H1 (cell line): ENCODE results near the gene SPG7. TPM values are rescaled to one million over a fixed set of nuclear protein-coding genes. Genes with fewer than 3 reads are reported as not detected.

Source experiments
- CTCF ChIA-PET: fragments of 300-600 bp; sonication (Branson Sonifier 250); formaldehyde crosslinking; loops from one replicate; lab custom pipeline; 2021; ENCODE audit not compliant: partially characterized antibody; lab: Charles Lee
- POLR2A ChIA-PET: fragments of 300-600 bp; sonication (Branson Sonifier 250); formaldehyde crosslinking; loops from one replicate; lab custom pipeline; 2021; ENCODE audit warnings: inconsistent platforms; ENCODE audit not compliant: partially characterized antibody; lab: Charles Lee
- DNase-seq, 2 experiments: peaks; one replicate each; pipeline versions ENCODE4 v3.0.0 to v3.0.0-alpha.2; 2010 to 2022; ENCODE audit warnings: low spot score in 2 of 2, low read depth in 1 of 2, mixed read lengths in 1 of 2
- FAIRE-seq: peaks from 2 replicates; lab custom pipeline; 2011; peaks lifted over from hg19 to GRCh38; lab: Jason Lieb, UNC
- H2AFZ ChIP-seq: 2 replicates; pipeline ENCODE4 v1.8.1; 2012; ENCODE audit warnings: low read length, inconsistent platforms
- H2AK5ac ChIP-seq: 2 replicates; pipeline ENCODE4 v1.6.1; 2013; ENCODE audit warnings: low read depth, low read length
- H2BK120ac ChIP-seq: replicated peaks from 2 replicates; pipeline ENCODE3; 2013; ENCODE audit warnings: low read depth, low read length, inconsistent platforms
- H2BK12ac ChIP-seq: 2 replicates; pipeline ENCODE4 v1.6.1; 2013; ENCODE audit warnings: low read depth, low read length
- H2BK15ac ChIP-seq: 2 replicates; pipeline ENCODE4 v1.6.1; 2013; ENCODE audit warnings: low read length
- H2BK20ac ChIP-seq: 2 replicates; pipeline ENCODE4 v1.6.1; 2013; ENCODE audit warnings: low read length
- H2BK5ac ChIP-seq: 2 replicates; pipeline ENCODE4 v1.6.1; 2013; ENCODE audit warnings: low read depth, low read length
- H3K14ac ChIP-seq: 2 replicates; pipeline ENCODE4 v1.6.1; 2013; ENCODE audit warnings: inconsistent platforms; ENCODE audit not compliant: insufficient read length
- H3K18ac ChIP-seq: 2 replicates; pipeline ENCODE4 v1.6.1; 2013; ENCODE audit warnings: low read length; ENCODE audit errors: extremely low read depth
- H3K23ac ChIP-seq: 2 replicates; pipeline ENCODE4 v1.6.1; 2013; ENCODE audit warnings: inconsistent platforms; ENCODE audit not compliant: insufficient read length
- H3K23me2 ChIP-seq: 2 replicates; pipeline ENCODE4 v1.6.1; 2013; ENCODE audit warnings: low read depth, low read length
- H3K27ac ChIP-seq: 2 replicates; pipeline ENCODE4 v1.6.1; 2011; ENCODE audit warnings: low read depth, low read length, inconsistent platforms
- H3K27me3 ChIP-seq, 4 experiments: replicated peaks in 1 of 4; 1 replicate in 1 of 4; 2 replicates in 3 of 4; pipeline versions ENCODE4 v1.6.1 to v1.8.1; 2011 to 2013; ENCODE audit warnings: low read length in 3 of 4, mild to moderate bottlenecking in 3 of 4, inconsistent platforms in 2 of 4, mixed read lengths in 2 of 4, moderate library complexity in 1 of 4; ENCODE audit not compliant: control insufficient read depth in 3 of 4, insufficient read depth in 3 of 4; ENCODE audit errors: extremely low read depth in 1 of 4
- H3K36me3 ChIP-seq, 4 experiments: 2 replicates each; pipeline versions ENCODE4 v1.6.1 to v1.8.1; 2011 to 2013; ENCODE audit warnings: mild to moderate bottlenecking in 4 of 4, low read length in 3 of 4, moderate library complexity in 2 of 4, control low read depth in 1 of 4, inconsistent platforms in 1 of 4; ENCODE audit not compliant: insufficient read depth in 4 of 4, control insufficient read depth in 2 of 4
- H3K4ac ChIP-seq: replicated peaks from 2 replicates; pipeline ENCODE3; 2013; ENCODE audit warnings: low read length, low read depth, mixed read lengths, inconsistent platforms; ENCODE audit not compliant: insufficient read length
- H3K4me1 ChIP-seq, 4 experiments: replicated peaks in 1 of 4; 1 replicate in 1 of 4; 2 replicates in 3 of 4; pipeline versions ENCODE4 v1.6.1 to v1.8.1; 2011 to 2013; ENCODE audit warnings: low read length in 3 of 4, inconsistent platforms in 2 of 4, mixed read lengths in 1 of 4; ENCODE audit not compliant: insufficient read depth in 4 of 4, control insufficient read depth in 3 of 4
- H3K4me2 ChIP-seq, 2 experiments: 2 replicates each; pipeline versions ENCODE4 v1.6.1 to v1.8.1; 2011 to 2013; ENCODE audit warnings: low read depth in 2 of 2, low read length in 2 of 2, control low read depth in 1 of 2, inconsistent platforms in 1 of 2, mild to moderate bottlenecking in 1 of 2; ENCODE audit not compliant: insufficient read depth in 1 of 2
- H3K4me3 ChIP-seq, 4 experiments: fragments of 200-600, 300-600 bp in 1 of 4; sonication (generic), shearing (Covaris generic), sonication (Bioruptor Twin) in 1 of 4; 2 replicates each; pipeline versions ENCODE4 v1.5.1 to v1.8.1; 2011 to 2016; ENCODE audit warnings: low read length in 4 of 4, low read depth in 3 of 4, control low read depth in 2 of 4, inconsistent platforms in 2 of 4, mild to moderate bottlenecking in 2 of 4, mixed read lengths in 1 of 4, moderate library complexity in 1 of 4; ENCODE audit not compliant: insufficient read depth in 2 of 4; ENCODE audit errors: extremely low read depth in 1 of 4
- H3K56ac ChIP-seq: replicated peaks from 2 replicates; pipeline ENCODE3; 2013; ENCODE audit warnings: low read depth, mild to moderate bottlenecking, mixed read lengths, low read length, inconsistent platforms; ENCODE audit not compliant: insufficient read length
- H3K79me1 ChIP-seq: 2 replicates; pipeline ENCODE4 v1.6.1; 2013; ENCODE audit warnings: low read depth, low read length, control low read depth
- H3K79me2 ChIP-seq, 2 experiments: 2 replicates each; pipeline versions ENCODE4 v1.6.1 to v1.8.1; 2012 to 2013; ENCODE audit warnings: low read length in 2 of 2, mild to moderate bottlenecking in 2 of 2, inconsistent platforms in 1 of 2; ENCODE audit not compliant: insufficient read depth in 2 of 2, control insufficient read depth in 1 of 2
- H3K9ac ChIP-seq, 4 experiments: replicated peaks in 1 of 4; 1 replicate in 1 of 4; 2 replicates in 3 of 4; pipeline versions ENCODE4 v1.6.1 to v1.8.1; 2011 to 2013; ENCODE audit warnings: low read depth in 3 of 4, low read length in 3 of 4, control low read depth in 2 of 4, mild to moderate bottlenecking in 2 of 4, moderate library complexity in 2 of 4, inconsistent platforms in 1 of 4; ENCODE audit errors: extremely low read depth in 1 of 4
- H3K9me3 ChIP-seq, 2 experiments: 2 replicates each; pipeline versions ENCODE4 v1.6.1 to v1.8.1; 2012 to 2013; ENCODE audit warnings: mild to moderate bottlenecking in 2 of 2, moderate library complexity in 2 of 2, control low read depth in 1 of 2, inconsistent platforms in 1 of 2, low read depth in 1 of 2, low read length in 1 of 2, mixed read lengths in 1 of 2; ENCODE audit not compliant: insufficient read depth in 2 of 2
- H4K20me1 ChIP-seq, 2 experiments: replicated peaks in 1 of 2; 2 replicates each; pipeline versions ENCODE3 to v1.8.1; 2011 to 2013; ENCODE audit warnings: inconsistent platforms in 2 of 2, low read length in 2 of 2, mild to moderate bottlenecking in 1 of 2; ENCODE audit not compliant: insufficient read depth in 2 of 2, control insufficient read depth in 1 of 2
- H4K5ac ChIP-seq: 2 replicates; pipeline ENCODE4 v1.6.1; 2013; ENCODE audit warnings: low read length, low read depth, mixed read lengths, inconsistent platforms; ENCODE audit not compliant: insufficient read length
- H4K8ac ChIP-seq: 2 replicates; pipeline ENCODE4 v1.8.0; 2013; ENCODE audit warnings: mild to moderate bottlenecking, moderate library complexity, low read length, inconsistent platforms; ENCODE audit not compliant: insufficient read depth; ENCODE audit errors: extremely low read depth
- H4K91ac ChIP-seq: replicated peaks from 2 replicates; pipeline ENCODE3; 2013; ENCODE audit warnings: low read length, mixed read lengths, inconsistent platforms; ENCODE audit not compliant: insufficient read length
- ATF2 ChIP-seq: IDR thresholded peaks from 2 replicates; pipeline ENCODE4 v1.6.1; 2012; ENCODE audit warnings: low read length, inconsistent platforms
- CTBP2 ChIP-seq: IDR thresholded peaks from 2 replicates; pipeline ENCODE4 v1.7.0; 2011; ENCODE audit warnings: borderline replicate concordance, mild to moderate bottlenecking, moderate library complexity, mixed read lengths, low read length; ENCODE audit not compliant: insufficient read depth, insufficient read length
- MAFK ChIP-seq: IDR thresholded peaks from 2 replicates; pipeline ENCODE4 v1.6.1; 2012; ENCODE audit warnings: low read depth, mild to moderate bottlenecking, improper control_type of control experiment, low read length
- PHF8 ChIP-seq: fragments of 200-600 bp; sonication (generic); conservative IDR thresholded peaks from 2 replicates; pipeline ENCODE4 v1.7.1; 2012; ENCODE audit warnings: low read depth, mild to moderate bottlenecking, inconsistent platforms, low read length, moderate library complexity
- RBBP5 ChIP-seq: IDR thresholded peaks from 2 replicates; pipeline ENCODE4 v1.7.1; 2012; ENCODE audit warnings: low read depth, mild to moderate bottlenecking, inconsistent platforms, low read length, moderate library complexity, borderline replicate concordance
- RNF2 ChIP-seq: fragments of 200-900, 300-1000 bp; sonication (generic); IDR thresholded peaks from 2 replicates; pipeline ENCODE4 v1.7.1; 2016; ENCODE audit warnings: borderline replicate concordance, low read depth, mild to moderate bottlenecking, antibody characterized with exemption, low read length; ENCODE audit not compliant: poor library complexity, severe bottlenecking; ENCODE audit errors: missing control alignments
- RXRA ChIP-seq: IDR thresholded peaks from 2 replicates; pipeline ENCODE4 v1.6.1; 2011; ENCODE audit warnings: low read depth, mild to moderate bottlenecking, low read length, moderate library complexity; ENCODE audit not compliant: insufficient read depth
- SAP30 ChIP-seq: fragments of 300-600 bp; sonication (generic); IDR thresholded peaks from 2 replicates; pipeline ENCODE4 v1.7.1; 2012; ENCODE audit warnings: low read length, moderate library complexity, mild to moderate bottlenecking, inconsistent platforms; ENCODE audit not compliant: insufficient read depth, insufficient replicate concordance
- SIN3A ChIP-seq, 2 experiments: IDR thresholded peaks in 1 of 2; conservative IDR thresholded peaks in 1 of 2; 2 replicates each; pipeline ENCODE4 v1.6.1; 2011 to 2012; ENCODE audit warnings: low read length in 2 of 2, improper control_type of control experiment in 1 of 2, low read depth in 1 of 2, mild to moderate bottlenecking in 1 of 2
- SIX5 ChIP-seq: IDR thresholded peaks from 2 replicates; pipeline ENCODE4 v1.6.1; 2011; ENCODE audit warnings: mild to moderate bottlenecking, low read depth, low read length
- SUZ12 ChIP-seq: fragments of 200-600 bp; sonication (generic); IDR thresholded peaks from 2 replicates; pipeline ENCODE4 v1.6.1; 2012; ENCODE audit warnings: mild to moderate bottlenecking, inconsistent platforms, low read length, moderate library complexity, mixed read lengths
- WGBS, 2 experiments: shearing (Covaris generic) in 1 of 2; methylation state at CpG; one replicate each; pipeline versions ENCODE4 v1.1.6 to v1.1.7; 2013 to 2015; ENCODE audit warnings: low lambda C conversion rate in 2 of 2, mixed read lengths in 2 of 2, inconsistent platforms in 1 of 2, low coverage in 1 of 2, missing lambda C conversion rate in 1 of 2; ENCODE audit not compliant: insufficient replicate concordance in 2 of 2, insufficient coverage in 1 of 2, insufficient read length in 1 of 2; ENCODE audit errors: extremely low coverage in 1 of 2, missing lambda C conversion rate in 1 of 2; 5-methylcytosine and 5-hydroxymethylcytosine counted together
- polyA plus RNA-seq, 7 experiments: library from polyadenylated mRNA; depleted of rRNA in 3 of 7; stranded (reverse) in 5 of 7; unstranded in 2 of 7; fragments of >200 nt in 5 of 7; fragments of 200-250 nt in 2 of 7; gene quantifications; 1 replicate in 5 of 7; 2 replicates in 1 of 7; 4 replicates in 1 of 7; pipeline versions ENCODE4 v1.2.1 to v1.2.3, GENCODE V29; 2011 to 2013; ENCODE audit warnings: missing spikeins in 2 of 7, mixed read lengths in 2 of 7
- total RNA-seq: library from RNA; stranded (reverse); fragmentation: NEBNext Ultra II Directional; extraction: Animal tissue kit (Norgen Biotek cat#: 25700); gene quantifications from 2 replicates; pipeline ENCODE4 v1.2.1, GENCODE V29; 2021

Gene SPG7
- total and polyA plus RNA-seq, 2 of the 8 experiments (the other 6 are each of a cell fraction or from before 2014, with no cell fraction given), result 72.1 to 113 TPM

GRCh38 chr16:89544113-89544512 lies 35.9 kb downstream of the SPG7 start:
- Histone ChIP-seq H3K23me2 (no peaks in the 10 kb centered on the region), H3K14ac (no peak overlapping the region), H3K4me2 (no peak overlapping the region), H2AFZ (no peak overlapping the region), H2AK5ac (no peak overlapping the region)
- WGBS, 2 experiments, result 95% methylated on average over 11 of the region's 11 CpGs; no CpG with 5 or more reads in 1 of the 2 experiments
- TF ChIP-seq MAFK (no peak), SAP30 (no peak), RXRA (no peak), SIN3A (conservative IDR thresholded peaks at IDR 0.05 in 1 of 2, IDR thresholded peaks at IDR 0.05 in 1 of 2; ENCODE audit: low read depth in 1 of 2, low read length in 2 of 2) (no peak), PHF8 (no peak), RNF2 (no peak), SIX5 (no peak), SUZ12 (no peak), CTBP2 (no peak), RBBP5 (no peak), ATF2 (no peak)
- TF ChIP-seq, all 59 proteins: peak for 0
- H2BK15ac ChIP-seq, result no peak overlapping the region
- H4K91ac ChIP-seq, result no peak overlapping the region
- H2BK5ac ChIP-seq, result no peak overlapping the region
- H3K4me1 ChIP-seq, result no peaks in the 10 kb centered on the region
- H2BK120ac ChIP-seq, result no peak overlapping the region
- H2BK12ac ChIP-seq, result no peak overlapping the region
- no peak overlapping the region for H3K9ac ChIP-seq
- no peak overlapping the region for H3K18ac ChIP-seq
- no peak overlapping the region for H3K27ac ChIP-seq
- no peak overlapping the region for H4K8ac ChIP-seq
- ChIA-PET POLR2A (interaction anchor here (1.5 kb wide), 1 partner anchor 20 kb away, joined by 3 read pairs; no protein-coding TSS in a partner anchor), CTCF (interaction anchor here (0.8 to 1.0 kb wide), 2 partner anchors 10 to 56 kb away, joined by 3 read pairs; no protein-coding TSS in a partner anchor)
- H4K5ac ChIP-seq, result no peak overlapping the region
- no peak overlapping the region for H3K4ac ChIP-seq
- H3K23ac ChIP-seq, result no peak overlapping the region
- H3K4me3 ChIP-seq, result no peak overlapping the region
- H3K79me1 ChIP-seq, result peaks cover 4% of the 10 kb centered on the region; the same call in 1 of the 2 replicates
- H3K27me3 ChIP-seq, result no peaks in the 10 kb centered on the region
- H2BK20ac ChIP-seq, result no peak overlapping the region
- H4K20me1 ChIP-seq, result peaks cover 0 to 7% of the 10 kb centered on the region in 2 experiments
- DNase-seq (no peak), FAIRE-seq (no peak)
- no peaks in the 10 kb centered on the region for H3K9me3 ChIP-seq
- H3K56ac ChIP-seq, result no peak overlapping the region
- peaks cover 15 to 35% (median 25%) of the 10 kb centered on the region in 4 experiments for H3K36me3 ChIP-seq
- H3K79me2 ChIP-seq, result no peaks in the 10 kb centered on the region
